Renal pelvis (tissue), 4 donors: Measurements from ENCODE around the gene LRRC9. TPM values are rescaled to one million over a fixed set of nuclear protein-coding genes. Genes with fewer than 3 reads are reported as not detected.
"Not testable (repeated sequence)": the region's sequence is repeated elsewhere in the genome, so short reads cannot be mapped to it uniquely, and the experiment has no call there.

Experiments
- DNase-seq: peaks from one replicate; pipeline ENCODE4 v3.0.0-alpha.2; 2013
- polyA plus RNA-seq, 3 donors: library from polyadenylated mRNA; unstranded; fragments of 120-200 nt; gene quantifications; one replicate each; pipeline ENCODE4 v1.2.1, GENCODE V29; 2013; ENCODE audit not compliant: insufficient read length in 3 of 3

LRRC9 gene
- polyA plus RNA-seq, 3 donors = 1.5 to 2.3 (median 2.1) TPM

DNA sequence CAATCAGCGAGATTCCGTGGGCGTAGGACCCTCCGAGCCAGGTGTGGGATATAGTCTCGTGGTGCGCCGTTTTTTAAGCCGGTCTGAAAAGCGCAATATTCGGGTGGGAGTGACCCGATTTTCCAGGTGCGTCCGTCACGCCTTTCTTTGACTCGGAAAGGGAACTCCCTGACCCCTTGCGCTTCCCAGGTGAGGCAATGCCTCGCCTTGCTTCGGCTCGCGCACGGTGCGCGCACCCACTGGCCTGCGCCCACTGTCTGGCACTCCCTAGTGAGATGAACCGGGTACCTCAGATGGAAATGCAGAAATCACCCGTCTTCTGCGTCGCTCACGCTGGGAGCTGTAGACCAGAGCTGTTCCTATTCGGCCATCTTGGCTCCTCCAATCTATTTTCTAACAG, 32.2 kb downstream of the LRRC9 start:
- DNase-seq = not testable (repeated sequence)

DNA sequence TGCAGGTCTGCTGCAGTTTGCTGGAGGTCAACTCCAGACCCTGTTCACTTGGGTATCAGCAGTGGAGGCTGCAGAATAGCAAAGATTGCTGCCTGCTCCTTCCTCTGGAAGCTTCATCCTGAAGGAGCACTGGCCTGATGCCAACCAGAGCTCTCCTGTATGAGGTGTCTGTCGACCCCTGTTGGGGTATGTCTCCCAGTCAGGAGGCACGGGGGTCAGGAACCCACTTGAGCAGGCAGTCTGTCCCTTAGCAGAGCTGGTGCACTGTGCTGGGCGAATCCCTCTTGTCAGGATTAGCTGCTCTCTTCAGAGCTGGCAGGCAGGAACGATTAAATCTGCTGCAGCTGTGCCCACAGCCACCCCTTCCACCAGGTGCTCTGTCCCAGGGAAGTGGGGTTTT, 37.9 kb downstream of the LRRC9 start:
- not testable (repeated sequence) for DNase-seq

DNA sequence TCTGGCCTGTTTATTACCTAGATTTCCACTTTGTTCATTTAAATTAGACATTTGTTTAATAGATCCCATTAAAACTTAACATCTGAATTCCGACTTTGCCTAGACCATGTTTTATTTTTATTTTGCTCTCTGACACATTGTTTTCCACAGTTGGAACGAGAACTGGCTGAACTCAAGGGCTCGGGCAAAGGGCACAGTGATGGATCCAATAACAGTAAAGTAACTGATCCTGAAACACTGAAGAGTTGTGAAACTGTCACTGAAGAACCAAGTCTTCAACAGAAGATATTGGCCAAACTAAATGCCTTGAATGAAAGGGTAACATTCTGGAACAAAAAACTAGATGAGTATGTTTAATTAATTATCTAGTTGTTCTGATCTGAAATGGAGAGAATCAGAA, 39.7 kb downstream of the LRRC9 start:
- peak; percentile 24 for DNase-seq

DNA sequence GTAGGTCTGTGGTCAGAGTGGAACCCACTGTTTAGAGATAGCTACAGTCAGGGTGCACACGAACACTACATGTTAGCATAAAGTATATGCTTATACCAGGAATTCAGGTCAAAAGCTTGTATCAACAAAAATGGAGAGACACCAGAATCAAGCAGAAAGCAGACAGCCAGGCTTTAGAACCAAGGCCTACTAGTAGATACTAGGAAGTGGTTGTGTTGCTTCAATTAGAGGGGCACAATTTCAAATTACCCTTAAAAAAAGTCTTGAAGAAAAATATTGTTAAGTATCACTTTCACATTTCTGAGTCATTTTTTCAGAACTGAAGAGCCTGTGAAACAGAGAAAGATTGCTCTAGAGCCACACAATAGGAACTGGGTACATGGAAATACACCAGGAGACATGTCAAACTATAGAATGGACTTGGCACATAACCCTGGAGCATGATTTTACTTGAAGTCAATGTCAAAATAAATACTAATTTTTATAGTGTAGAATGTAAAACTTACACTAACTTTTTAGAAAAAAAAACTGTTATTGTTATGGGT, 41.6 kb downstream of the LRRC9 start:
- no peak for DNase-seq

DNA sequence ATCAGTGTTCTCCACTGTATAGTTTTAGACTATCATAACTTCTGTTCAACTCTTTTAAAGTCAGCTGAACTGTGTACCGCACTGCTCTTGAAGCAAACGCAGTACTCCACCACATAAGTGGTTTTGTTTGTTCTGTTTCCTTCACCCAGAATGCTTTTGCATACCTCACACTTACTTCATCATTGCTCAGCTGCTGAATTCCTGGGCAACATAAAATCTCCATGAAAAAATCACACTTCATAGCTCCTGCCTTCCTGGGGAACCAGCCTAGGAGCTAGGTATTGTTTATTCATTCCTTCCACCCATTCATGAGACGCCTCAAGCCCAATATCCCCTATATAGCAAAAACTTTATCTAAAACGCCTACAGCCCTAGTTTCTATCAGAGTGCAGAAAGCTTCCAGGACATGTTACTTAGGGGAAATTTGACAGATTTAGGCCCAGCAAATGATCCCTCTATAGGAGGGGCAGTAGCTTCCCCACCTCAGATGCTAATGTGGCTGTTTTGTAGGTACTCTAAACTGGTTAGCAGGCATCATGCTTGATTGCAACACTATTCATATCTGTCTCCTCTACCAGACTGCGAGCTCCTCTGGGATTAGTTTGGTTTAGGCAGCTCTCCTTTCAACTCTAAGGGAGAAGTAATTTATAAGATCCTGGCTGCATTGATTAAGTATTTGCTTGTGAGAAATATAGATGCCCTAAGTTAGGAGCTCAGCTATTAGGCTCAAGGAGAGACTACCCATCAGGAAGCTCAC, 44.5 kb downstream of the LRRC9 start:
- no peak for DNase-seq

DNA sequence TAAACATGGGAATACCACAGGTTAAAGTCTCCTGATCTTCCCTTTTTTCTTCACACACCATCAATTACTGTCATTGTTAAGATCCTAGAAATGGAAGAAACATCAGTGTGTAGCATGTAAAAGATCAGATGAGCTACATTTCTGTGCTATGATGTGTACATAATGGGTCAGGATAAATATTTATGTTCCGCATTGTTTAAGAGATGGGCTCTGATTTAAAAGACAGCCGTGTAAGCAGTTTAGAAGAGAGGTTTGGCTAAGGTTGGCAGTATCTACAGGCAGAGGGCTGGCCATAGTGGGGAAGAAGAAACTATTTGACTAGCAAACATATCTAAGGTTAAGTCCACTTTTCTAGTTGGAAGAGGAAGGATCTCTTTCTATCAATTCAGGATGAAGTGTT, 49.4 kb downstream of the LRRC9 start:
- DNase-seq = no peak

DNA sequence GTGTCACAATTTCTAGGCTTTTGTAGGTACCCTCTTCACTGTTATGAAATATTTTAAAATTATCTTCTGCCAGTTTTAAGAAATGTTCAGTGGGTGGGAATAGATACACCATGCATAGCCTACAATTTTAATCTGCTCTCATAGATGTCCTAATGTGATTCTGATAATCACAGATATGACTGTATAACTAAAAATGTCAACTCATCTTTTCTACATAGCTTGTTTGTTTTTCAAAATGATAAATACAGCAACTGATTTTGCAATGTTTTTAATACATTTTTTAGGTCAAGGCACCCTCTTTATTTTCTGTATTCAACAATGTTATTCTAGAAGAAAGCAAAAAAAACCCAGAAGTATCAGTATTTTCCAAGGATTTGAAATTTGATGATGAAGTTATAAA, 61.6 kb downstream of the LRRC9 start:
- DNase-seq = no peak

DNA sequence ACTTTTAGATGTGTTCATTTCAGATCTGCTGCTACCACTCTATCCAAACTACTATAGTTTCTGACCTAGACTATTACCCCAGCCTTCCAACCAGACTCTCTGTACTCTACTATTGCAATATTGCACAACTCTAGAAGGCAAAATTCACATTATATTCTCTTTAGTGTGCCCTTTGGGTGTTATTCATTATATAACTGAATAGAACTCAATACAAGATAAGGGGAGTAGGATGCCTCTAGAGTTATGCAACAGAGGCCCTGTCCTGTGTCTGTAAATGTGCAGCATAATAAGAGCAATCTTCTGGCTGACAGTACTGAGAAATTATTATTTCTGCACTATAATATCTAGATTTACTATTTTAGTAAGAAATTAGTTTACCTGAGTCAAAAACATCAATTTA, 63.1 kb downstream of the LRRC9 start:
- DNase-seq = no peak

DNA sequence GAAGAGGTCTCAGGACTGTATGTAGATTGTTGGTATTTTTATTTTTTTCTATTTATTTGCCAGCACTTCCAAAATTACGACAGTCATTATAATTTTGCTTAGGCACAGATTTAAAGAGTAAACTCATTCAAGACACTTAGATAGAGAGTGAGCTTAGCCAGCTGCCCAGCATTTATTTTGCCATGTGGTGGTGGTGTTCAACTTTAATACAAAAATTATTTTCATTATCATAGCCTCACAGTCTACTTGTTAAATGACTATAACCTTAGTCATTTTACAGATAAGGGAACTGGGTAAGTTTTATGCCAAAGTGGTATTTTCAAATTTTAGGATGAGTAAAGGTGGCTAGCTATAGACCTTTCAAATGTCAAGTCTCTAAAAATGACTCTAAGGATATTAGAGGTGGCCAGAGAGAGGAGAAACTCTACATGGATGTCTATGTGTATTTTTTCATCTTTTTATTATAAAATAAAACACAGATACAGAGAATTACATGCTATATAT, 66.7 kb downstream of the LRRC9 start:
- DNase-seq = no peak

DNA sequence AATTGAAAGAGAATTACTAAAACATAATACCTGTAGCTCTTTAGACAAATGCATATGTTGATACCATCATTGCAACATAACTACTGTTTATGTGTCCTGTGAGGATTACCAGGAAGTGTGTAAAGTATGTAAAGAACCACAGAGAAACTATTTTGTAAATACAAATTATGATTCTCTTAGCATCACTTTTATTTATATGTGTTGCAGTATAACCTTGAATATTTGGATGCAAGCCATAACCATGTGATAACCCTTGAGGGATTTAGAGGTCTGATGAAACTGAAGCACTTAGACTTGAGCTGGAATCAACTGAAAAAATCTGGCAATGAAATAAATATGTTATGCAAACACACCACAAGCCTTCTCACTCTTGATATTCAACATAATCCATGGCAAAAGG, 77.5 kb downstream of the LRRC9 start:
- DNase-seq = no peak

DNA sequence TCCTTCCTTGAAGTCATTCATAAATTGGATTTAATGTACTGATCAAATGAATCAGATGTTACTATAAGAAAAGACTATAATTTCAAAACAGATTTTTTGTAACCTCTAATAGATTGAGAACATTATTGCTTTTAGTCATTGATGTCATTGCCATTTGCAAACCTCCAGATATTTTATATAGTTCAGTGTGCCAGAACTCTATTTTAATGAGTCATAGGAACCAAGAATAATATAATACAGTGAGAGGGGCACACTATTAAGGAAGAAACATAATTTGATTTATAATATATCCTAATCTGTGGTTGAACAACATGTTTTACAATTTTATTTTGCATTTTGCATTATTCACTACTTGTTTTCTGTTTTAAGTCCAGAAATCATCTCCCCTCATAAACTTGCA, 78.0 kb downstream of the LRRC9 start:
- no peak for DNase-seq

DNA sequence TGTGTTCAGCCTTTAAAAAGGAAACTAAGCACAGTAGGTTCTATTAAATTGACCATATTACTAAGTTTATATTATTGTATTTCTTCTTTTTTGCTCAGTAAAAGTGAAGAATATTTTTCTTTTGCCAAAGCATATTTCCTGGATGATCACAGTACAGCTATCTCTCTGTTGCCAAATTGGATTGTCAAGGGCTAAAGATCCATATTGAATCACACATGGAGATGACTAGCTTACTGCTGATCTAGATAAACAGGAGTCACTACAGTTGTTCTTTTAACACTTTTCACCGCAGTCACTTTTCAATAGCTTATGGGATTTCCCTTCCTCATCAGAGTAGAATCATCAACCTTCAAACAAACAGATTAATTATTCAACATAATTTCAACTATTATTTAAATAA, 78.6 kb downstream of the LRRC9 start:
- DNase-seq = no peak

DNA sequence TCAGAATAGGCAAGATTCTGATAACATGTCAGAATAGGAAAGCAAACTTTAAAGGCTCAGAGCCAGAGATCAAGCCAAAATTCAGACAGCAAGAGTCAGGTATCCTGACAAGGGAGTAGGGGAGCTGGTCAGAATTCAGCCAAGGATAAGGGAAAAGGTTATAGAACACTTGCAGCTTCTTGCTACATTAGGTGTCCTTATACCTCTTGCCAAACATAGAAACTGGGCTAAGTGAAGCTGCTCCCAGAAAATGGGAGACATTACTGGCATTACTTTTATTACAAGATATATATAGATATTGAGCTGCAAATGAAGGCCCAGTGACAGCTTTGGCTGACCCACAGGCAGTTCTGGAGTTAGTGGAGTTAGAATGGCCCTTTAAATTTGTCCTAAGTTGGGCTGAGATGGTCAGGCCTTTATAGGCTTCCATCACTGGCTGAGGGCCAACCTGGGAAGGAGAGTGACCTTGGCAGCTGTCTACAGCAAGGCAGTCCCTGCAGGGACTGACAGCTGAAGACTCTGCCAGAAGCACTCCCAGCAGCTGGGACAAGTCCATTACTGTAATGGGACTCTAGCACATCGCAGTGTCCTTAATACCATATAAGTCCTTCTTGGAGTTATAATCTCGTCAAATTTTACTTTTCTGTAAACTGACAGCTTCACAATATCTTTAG, 83.0 kb downstream of the LRRC9 start:
- DNase-seq = peak; percentile 22

DNA sequence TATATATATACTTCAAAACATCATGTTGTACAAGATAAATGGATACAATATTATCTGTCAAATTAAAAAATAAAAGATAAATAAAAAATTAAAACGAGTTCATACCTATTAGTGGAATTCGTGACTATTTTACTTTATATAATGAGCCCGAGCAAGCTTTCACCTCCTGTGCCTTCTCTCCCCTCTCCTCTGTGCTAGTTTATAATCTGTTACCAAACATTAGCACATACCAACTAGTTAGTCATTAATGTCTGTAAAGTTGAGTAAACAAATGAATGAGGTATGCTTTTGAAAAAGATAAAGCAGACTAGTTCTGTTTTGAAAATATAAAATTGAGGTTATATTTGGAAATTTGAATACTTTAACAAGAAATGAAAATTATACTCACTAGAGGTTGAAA, 84.0 kb downstream of the LRRC9 start:
- no peak for DNase-seq

DNA sequence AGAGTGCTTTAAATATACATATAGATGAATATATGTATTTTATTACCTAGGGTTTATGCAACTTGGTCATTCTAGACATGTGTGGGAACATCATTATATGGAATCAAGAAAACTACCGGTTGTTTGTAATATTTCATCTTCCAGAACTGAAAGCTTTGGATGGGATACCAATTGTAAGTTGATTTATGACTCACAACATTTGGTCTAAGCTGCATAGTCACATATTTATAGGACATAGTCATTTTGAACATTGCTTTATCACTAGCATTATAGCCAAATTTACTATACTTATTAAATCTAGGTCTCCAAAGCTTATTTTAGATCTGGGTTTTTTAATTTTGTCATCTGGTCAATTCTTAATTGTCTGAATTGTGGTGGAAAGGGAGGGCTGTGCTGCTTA, 88.1 kb downstream of the LRRC9 start:
- DNase-seq = no peak

DNA sequence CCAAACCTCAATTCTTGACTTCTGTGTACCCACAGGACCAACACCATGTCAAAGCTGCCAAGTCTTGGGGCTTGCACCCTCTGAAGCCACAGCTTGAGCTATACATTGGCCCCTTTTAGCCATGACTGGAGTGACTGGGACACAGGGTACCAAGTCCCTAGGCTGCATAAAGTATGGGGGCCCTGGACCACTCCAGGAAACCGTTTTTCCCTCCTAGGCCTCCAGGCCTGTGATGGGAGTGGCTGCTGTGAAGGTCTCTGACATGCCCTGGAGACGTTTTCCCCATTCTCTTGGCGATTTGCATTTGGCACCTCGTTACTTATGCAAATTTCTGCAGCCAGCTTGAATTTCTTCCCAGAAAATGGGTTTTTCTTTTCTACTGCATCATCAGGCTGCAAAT, 90.3 kb downstream of the LRRC9 start:
- not testable (repeated sequence) for DNase-seq

DNA sequence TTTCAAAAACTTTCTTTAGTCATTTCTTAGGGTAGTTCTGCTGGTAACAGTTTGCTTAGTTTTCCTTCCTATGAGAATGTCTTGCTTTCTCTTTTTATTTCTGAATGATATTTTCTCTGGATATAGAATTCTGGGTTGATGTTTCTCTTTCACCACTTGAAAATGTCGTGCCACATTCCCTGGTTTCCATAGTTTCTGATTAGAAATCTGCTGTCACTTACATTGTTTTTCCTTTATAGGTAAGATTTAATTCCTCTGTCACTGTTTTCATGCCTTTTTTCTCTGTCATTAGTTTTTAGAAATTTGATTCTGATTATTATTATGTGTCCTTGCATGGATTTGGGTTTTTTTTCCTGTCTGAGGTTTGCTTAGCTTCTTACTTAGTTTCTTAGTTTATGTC, 94.5 kb downstream of the LRRC9 start:
- DNase-seq = no peak

DNA sequence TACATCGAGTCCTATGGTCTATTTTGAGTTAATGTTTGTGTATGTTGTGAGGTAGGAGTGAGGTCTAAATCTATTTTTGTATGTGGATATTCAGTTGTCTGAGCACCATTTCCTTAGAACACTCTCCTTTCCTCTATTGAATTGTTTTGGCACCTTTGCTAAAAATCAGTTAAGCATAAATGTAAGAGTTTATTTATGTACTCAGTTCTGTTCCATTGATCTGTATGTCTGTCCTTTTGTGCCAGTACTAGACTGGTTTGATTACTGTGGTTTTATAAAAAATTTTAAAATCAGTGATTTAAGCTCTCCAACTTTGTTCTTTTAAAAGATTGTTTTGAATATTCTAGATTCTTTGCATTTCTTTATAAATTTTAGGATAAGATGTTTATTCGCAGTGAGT, 101.7 kb downstream of the LRRC9 start:
- no peak for DNase-seq

DNA sequence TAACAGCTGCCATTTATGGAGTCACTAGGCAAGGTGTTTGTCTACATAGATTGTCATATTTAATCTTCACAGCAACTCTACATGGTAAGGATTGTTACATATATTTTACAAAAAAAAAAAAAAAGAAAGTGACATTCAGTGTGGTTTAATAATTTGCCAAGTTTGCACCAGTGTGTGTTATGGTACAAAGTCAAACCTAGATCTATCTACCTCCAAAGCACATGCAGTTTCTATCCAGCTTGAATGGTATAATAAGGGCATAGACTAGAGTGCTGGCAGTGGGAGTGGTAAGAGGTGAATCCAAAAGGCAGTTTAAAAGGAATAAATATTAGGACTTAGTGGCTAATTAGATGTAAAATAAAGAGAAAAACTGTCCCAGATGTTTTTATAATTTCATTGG, 105.6 kb downstream of the LRRC9 start:
- DNase-seq = no peak

DNA sequence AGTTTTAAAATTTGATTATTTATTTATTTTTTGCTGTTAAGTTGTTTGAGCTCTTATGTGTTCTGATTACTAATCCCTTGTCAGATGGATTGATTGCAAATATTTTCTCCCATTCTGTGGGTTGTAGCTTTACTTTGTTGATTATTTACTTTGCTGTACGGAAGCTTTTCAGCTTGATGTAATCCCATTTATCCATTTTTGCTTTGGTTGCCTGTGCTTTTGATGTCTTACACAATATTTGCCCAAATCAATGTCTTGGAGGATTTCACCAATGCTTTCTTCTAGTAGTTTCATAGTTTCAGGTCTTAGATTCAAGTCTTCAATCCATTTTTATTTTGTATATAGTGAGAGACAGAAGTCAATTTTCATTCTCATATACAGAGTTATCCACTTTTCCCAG, 115.2 kb downstream of the LRRC9 start:
- DNase-seq = no peak

DNA sequence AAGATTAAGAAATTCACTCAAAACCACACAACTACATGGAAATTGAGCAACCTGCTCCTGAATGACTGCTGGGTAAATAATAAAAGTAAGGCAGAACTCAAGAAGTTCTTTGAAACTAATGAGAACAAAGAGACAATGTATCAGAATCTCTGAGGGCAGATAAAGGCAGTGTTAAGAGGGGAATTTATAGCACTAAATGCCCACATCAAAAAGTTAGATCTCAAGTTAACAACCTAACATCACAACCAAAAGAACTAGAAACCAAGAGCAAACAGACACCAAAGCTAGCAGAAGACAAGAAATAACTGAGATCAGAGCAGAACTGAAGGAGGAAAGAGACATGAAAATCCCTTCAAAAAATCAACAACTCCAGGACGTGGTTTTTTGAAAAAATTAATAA, 128.0 kb downstream of the LRRC9 start:
- DNase-seq = not testable (repeated sequence)

DNA sequence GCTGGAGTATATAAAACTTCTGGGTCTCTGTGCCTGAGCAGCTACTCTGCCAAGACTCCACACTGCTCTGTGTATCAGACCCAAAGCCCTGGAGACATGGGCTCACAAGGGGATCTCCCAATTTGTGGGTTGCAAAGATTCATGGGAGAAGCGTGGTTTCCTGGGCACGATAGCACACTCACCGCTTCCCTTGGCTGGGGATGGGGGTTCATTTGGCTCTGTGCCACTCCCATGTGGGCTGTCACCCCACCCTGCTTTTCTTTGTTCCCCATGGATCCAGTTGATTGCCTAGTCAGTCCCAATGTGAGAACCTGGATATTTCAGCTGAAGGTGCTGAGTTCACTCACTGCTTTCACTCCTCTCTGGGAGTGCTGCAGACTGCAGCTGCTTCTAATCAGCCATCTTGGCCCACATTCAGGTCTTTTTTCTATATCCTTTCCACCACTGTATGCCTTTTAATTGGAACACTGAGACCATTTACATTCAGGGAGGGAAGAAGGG, 131.8 kb downstream of the LRRC9 start:
- DNase-seq = peak; percentile 19

DNA sequence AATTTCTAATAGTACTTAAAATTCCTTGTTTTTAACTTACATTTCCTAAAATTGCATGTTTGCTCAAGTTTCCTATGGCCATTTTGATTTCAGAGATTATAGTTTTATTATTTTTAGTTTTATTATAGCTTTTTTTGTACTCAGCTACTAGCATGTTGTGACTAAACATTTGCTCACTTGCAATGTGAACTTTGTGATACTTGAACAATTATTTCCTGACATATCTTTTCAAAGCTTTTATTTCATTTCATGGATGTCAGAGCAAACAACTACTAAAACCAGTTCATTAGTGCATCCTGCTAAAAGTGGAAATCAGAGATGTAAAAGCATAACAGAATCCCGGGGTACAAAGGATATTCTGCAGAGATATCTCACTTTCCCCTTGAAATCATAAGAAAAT, 138.1 kb downstream of the LRRC9 start:
- DNase-seq = no peak
